ENCODE results near the gene RNF14.
"Not testable (repeated sequence)": the region's sequence is repeated elsewhere in the genome, so short reads cannot be mapped to it uniquely, and the experiment has no call there.

The RNF14 gene

GRCh38 chr5:141968914-141969608, at the start of gene RNF14:
Gene RNF14 (plus strand): TSS chr5:141969105. CDS start chr5:141973589, 4,484 bp downstream.
- DNase-seq = peak; percentile 45 to 92 (median 86)

- DNase-seq = no peak
Measured at GRCh38 chr5:141919218-141920119, 49.4 kb upstream of the RNF14 start.

GRCh38 chr5:141920771-141921170, 48.1 kb upstream of the RNF14 start:
- no peak for DNase-seq

- not testable (repeated sequence) for DNase-seq
Measured at GRCh38 chr5:141922827-141923447, 46.0 kb upstream of the RNF14 start.

GRCh38 chr5:141923448-141924313, 45.2 kb upstream of the RNF14 start, which contains the start of gene DELE1:
Gene DELE1 (plus strand): TSS chr5:141923871. CDS start chr5:141923942, 71 bp downstream.
- DNase-seq = peak; percentile 71 to 98 (median 92)

- no peak for DNase-seq
Measured at GRCh38 chr5:141926434-141926833, 42.5 kb upstream of the RNF14 start.

GRCh38 chr5:141928051-141928450, 40.9 kb upstream of the RNF14 start:
- DNase-seq = no peak

GRCh38 chr5:141929398-141930058, 39.4 kb upstream of the RNF14 start:
- no peak for DNase-seq

GRCh38 chr5:141931694-141932093, 37.2 kb upstream of the RNF14 start:
- no peak for DNase-seq

- DNase-seq = no peak
Measured at GRCh38 chr5:141933151-141933550, 35.8 kb upstream of the RNF14 start.

- DNase-seq = no peak
Measured at GRCh38 chr5:141934099-141934844, 34.6 kb upstream of the RNF14 start.

GRCh38 chr5:141935538-141935937, 33.4 kb upstream of the RNF14 start:
- DNase-seq = no peak

GRCh38 chr5:141940695-141941271, 28.1 kb upstream of the RNF14 start:
- peak in 17 of 51 donors; percentile 4 to 50 (median 21) for DNase-seq

- DNase-seq = no peak
Measured at GRCh38 chr5:141941307-141941706, 27.6 kb upstream of the RNF14 start.

- DNase-seq = no peak
Measured at GRCh38 chr5:141941779-141942178, 27.1 kb upstream of the RNF14 start.

GRCh38 chr5:141942185-141942857, 26.6 kb upstream of the RNF14 start:
- no peak for DNase-seq

- DNase-seq = no peak
Measured at GRCh38 chr5:141944076-141944475, 24.8 kb upstream of the RNF14 start.

- DNase-seq = peak in 11 of 51 donors; percentile 14 to 51 (median 22)
Measured at GRCh38 chr5:141945511-141946051, 23.3 kb upstream of the RNF14 start.

Measured in hypothalamus (tissue), 51 donors.